ENCODE measurements around the gene IL37. TPM values are rescaled to one million over a fixed set of nuclear protein-coding genes. Genes with fewer than 3 reads are reported as not detected.

Gene IL37
- total and polyA plus RNA-seq, 9 donors = not detected

DNA sequence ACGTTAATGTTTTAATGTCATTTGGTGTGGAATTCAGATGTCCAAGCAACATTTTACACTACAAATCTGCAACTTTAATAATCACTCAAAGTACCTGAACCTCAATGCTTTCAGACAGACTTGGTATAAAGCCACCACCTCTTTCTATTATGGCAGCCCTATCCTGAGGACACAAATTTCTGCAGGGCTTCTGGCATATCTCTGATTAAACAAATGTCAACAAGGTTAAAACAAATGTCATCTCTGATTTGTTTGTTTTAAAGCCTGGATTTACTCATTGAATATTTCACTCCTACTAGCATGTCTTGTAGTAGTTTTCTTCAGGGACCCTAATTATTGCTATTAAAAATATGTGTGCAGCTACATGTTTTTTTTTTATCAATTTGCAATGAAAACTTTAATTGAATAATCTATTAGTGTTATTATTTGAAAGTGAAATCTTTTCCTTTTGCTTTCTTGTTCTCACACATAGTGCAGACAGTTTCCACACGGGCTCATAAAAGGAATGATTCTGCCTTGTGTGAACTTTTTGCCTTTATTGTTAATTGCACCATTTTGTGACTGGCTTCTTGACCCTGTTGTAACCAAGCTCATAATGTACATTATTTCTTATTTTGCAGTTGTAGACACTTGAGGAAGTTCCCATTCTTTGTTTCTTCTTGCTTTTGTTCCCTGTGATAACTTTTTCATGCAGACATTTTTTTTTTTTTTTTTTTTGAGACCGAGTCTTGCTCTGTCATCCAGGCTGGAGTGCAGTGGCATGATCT, 30.1 kb downstream of the IL37 start:
- no CpG with 5 or more reads among the region's 3 CpGs for WGBS (ENCODE audit: insufficient coverage)
- no peak overlapping the region for H3K27ac ChIP-seq (ENCODE audit: low read length)
- peaks cover 13% of the 10 kb centered on the region for H3K9me3 ChIP-seq (replicated peaks; ENCODE audit: control insufficient read depth, low read depth, low read length)
- no peak overlapping the region for H3K4me3 ChIP-seq (ENCODE audit: low read length)
- H3K36me3 ChIP-seq (ENCODE audit: control insufficient read depth, insufficient read depth, low read length) = no peaks in the 10 kb centered on the region
- no peak for DNase-seq
- no peaks in the 10 kb centered on the region for H3K27me3 ChIP-seq (ENCODE audit: control insufficient read depth, insufficient read depth, low read length)
- H3K4me1 ChIP-seq (ENCODE audit: control insufficient read depth, insufficient read depth, low read length) = no peaks in the 10 kb centered on the region

DNA sequence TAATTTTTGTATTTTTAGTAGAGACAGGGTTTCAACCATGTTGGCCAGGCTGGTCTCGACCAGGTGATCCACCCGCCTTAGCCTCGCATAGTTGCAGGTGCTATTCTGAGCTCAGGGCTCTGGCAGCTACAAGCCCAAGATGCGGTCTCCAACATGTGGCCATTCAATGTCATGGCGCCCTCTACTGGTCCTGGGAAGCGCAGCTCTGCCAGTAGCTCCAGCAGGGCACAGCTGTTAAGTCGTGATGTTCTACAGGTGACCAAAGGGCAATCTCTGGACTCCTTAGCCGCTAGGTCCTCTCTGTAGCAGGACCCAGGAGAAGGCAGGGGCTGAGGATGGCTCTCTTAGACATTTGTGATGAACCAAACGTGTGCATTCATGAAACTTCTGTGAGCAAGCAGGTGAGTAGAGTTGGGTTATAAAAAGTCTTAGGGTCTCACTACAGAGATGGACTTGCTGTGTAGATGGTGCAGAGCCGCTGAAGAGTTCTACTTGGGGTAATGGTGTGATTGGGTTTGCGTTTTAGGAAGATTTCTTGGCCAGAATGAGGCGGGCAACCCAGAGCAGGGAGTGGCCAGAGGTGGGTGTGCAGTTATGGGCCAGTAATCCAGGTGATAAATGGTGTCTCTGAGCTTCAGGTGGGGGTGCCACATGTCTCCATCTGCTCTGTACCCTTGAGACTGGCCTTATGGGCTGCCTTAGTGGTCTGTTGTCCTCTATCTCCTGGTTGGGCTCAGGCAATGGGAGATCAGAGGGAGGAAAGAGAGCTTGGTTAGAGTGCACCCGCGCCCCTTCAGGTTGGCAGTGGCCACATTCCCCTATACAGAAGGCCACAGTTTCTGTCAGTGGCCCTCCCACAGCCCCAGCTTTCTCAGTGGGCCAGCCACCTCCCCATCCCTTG, 31.0 kb downstream of the IL37 start:
- DNase-seq = peak; percentile 53
- Histone ChIP-seq H3K4me1 (ENCODE audit: control insufficient read depth, insufficient read depth, low read length) (no peaks in the 10 kb centered on the region), H3K9me3 (replicated peaks; ENCODE audit: control insufficient read depth, low read depth, low read length) (peaks cover 16% of the 10 kb centered on the region), H3K27me3 (ENCODE audit: control insufficient read depth, insufficient read depth, low read length) (no peaks in the 10 kb centered on the region), H3K36me3 (ENCODE audit: control insufficient read depth, insufficient read depth, low read length) (no peaks in the 10 kb centered on the region), H3K27ac (ENCODE audit: low read length) (no peak overlapping the region), H3K4me3 (ENCODE audit: low read length) (no peak overlapping the region)
- 17% methylated on average over 12 of the region's 14 CpGs for WGBS (ENCODE audit: insufficient coverage)

DNA sequence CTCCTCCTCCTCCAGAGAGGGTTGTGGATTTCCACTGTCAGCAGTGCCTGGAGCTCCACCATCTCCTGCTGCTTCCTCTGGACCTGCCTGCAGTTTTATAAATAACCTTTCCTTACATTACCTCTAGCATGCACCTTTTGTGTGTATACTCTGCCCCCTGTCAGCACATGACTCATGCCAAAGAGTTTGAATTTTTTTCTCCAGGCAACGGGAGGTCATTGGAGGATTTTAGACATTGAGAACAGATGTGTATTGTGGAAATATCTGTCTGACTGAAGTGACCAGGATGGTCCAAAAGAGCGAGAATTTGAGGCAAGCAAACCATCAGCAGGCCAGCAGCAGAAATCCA, 31.7 kb downstream of the IL37 start:
- Histone ChIP-seq H3K9me3 (replicated peaks; ENCODE audit: control insufficient read depth, low read depth, low read length) (peaks cover 17% of the 10 kb centered on the region), H3K4me1 (ENCODE audit: control insufficient read depth, insufficient read depth, low read length) (no peaks in the 10 kb centered on the region), H3K27ac (ENCODE audit: low read length) (no peak overlapping the region), H3K4me3 (ENCODE audit: low read length) (no peak overlapping the region), H3K27me3 (ENCODE audit: control insufficient read depth, insufficient read depth, low read length) (no peaks in the 10 kb centered on the region), H3K36me3 (ENCODE audit: control insufficient read depth, insufficient read depth, low read length) (no peaks in the 10 kb centered on the region)
- no peak for DNase-seq
- WGBS (ENCODE audit: insufficient coverage) = 48% methylated on average over 2 of the region's 2 CpGs

DNA sequence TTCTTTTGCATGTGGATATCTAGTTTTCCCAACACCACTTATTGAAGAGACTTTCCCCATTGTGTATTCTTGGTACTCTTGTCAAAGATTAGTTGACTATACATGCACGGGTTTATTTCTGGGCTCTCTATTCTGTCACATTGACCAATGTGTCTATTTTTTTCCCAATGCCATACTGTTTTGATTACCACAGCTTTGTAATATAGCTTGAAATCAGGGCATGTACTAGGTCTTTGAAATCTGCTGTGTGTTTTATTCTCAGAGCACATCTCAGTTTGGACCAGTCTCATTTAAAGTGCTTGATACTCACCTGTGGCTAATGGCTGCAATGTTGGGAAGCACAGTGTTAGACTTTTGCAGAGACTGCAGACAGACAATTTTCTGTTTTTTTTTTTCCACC, 34.0 kb downstream of the IL37 start:
- Histone ChIP-seq H3K27ac (ENCODE audit: low read length) (no peak overlapping the region), H3K9me3 (replicated peaks; ENCODE audit: control insufficient read depth, low read depth, low read length) (peaks cover 17% of the 10 kb centered on the region), H3K27me3 (ENCODE audit: control insufficient read depth, insufficient read depth, low read length) (peaks cover 2% of the 10 kb centered on the region), H3K4me1 (ENCODE audit: control insufficient read depth, insufficient read depth, low read length) (no peaks in the 10 kb centered on the region), H3K4me3 (ENCODE audit: low read length) (no peak overlapping the region), H3K36me3 (ENCODE audit: control insufficient read depth, insufficient read depth, low read length) (no peaks in the 10 kb centered on the region)
- no peak for DNase-seq
- no CpG with 5 or more reads among the region's 1 CpG for WGBS (ENCODE audit: insufficient coverage)

DNA sequence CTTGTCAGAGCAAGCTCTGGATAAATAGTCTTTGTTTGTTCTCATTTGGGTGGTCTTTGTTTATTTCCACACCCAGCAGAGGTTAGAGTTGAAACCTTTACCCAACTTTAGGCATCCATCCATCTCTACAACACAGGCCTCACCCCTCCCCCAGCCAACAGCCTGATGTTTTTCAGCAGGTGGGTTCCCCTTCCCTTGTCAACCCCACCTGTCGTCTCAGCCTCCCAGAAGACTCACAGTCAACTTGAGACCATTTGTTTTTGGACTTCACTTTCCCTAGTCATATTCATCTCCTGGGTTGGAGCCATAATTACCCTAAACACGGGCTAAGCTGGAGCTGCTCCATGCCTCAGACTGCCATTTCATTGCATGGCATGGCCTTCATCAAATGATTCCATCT, 35.1 kb downstream of the IL37 start:
- no peak for DNase-seq
- Histone ChIP-seq H3K27me3 (ENCODE audit: control insufficient read depth, insufficient read depth, low read length) (peaks cover 2% of the 10 kb centered on the region), H3K4me1 (ENCODE audit: control insufficient read depth, insufficient read depth, low read length) (no peaks in the 10 kb centered on the region), H3K4me3 (ENCODE audit: low read length) (no peak overlapping the region), H3K27ac (ENCODE audit: low read length) (no peak overlapping the region), H3K9me3 (replicated peaks; ENCODE audit: control insufficient read depth, low read depth, low read length) (peaks cover 17% of the 10 kb centered on the region), H3K36me3 (ENCODE audit: control insufficient read depth, insufficient read depth, low read length) (no peaks in the 10 kb centered on the region)
- 81% methylated on average over 2 of the region's 2 CpGs for WGBS (ENCODE audit: insufficient coverage)

DNA sequence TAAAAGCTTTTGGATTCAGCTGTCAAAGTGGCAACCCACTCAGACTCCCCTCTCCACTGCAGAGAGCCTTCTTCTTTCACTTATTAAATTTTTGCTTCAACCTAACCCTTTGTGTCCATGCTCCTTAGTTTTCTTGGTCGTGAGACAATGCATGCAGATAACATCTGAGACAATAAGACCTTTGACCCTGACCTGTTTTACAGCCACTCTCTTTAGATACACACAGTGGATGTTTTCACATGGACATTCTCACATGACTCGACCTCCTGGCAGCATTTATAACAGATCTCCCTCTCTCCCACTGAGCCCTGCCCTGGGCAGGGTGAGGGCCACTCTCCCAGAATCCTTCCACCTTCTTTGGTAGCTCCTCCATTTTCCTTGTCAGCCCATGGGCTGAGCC, 36.4 kb downstream of the IL37 start:
- H3K9me3 ChIP-seq (replicated peaks; ENCODE audit: control insufficient read depth, low read depth, low read length) = peaks cover 17% of the 10 kb centered on the region
- H3K4me3 ChIP-seq (ENCODE audit: low read length) = no peak overlapping the region
- 38% methylated on average over 1 of the region's 2 CpGs for WGBS (ENCODE audit: insufficient coverage)
- H3K36me3 ChIP-seq (ENCODE audit: control insufficient read depth, insufficient read depth, low read length) = no peaks in the 10 kb centered on the region
- peaks cover 2% of the 10 kb centered on the region for H3K27me3 ChIP-seq (ENCODE audit: control insufficient read depth, insufficient read depth, low read length)
- no peak overlapping the region for H3K27ac ChIP-seq (ENCODE audit: low read length)
- DNase-seq = no peak
- H3K4me1 ChIP-seq (ENCODE audit: control insufficient read depth, insufficient read depth, low read length) = no peaks in the 10 kb centered on the region

DNA sequence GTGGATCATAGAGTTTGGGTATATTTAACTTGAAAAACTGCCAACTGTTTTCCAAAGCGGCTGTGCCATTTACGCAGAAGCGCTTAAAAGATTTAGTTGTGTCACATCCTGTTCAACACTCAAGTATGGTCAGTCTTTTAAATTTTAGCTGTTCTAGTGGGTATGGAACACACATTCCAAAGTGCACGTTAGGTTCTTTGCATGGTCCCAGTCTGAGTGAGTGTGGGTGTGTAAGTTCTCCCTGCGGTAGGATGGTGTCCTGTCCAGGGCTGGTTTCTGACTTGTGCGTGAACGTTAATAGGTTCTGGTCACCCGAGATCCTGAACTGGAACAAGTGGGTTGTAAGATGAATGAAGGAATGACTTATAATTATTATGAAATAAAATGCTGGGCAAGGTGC, 38.5 kb downstream of the IL37 start:
- Histone ChIP-seq H3K4me3 (ENCODE audit: low read length) (no peak overlapping the region), H3K4me1 (ENCODE audit: control insufficient read depth, insufficient read depth, low read length) (no peaks in the 10 kb centered on the region), H3K27me3 (ENCODE audit: control insufficient read depth, insufficient read depth, low read length) (peaks cover 2% of the 10 kb centered on the region), H3K27ac (ENCODE audit: low read length) (no peak overlapping the region), H3K36me3 (ENCODE audit: control insufficient read depth, insufficient read depth, low read length) (no peaks in the 10 kb centered on the region), H3K9me3 (replicated peaks; ENCODE audit: control insufficient read depth, low read depth, low read length) (peaks cover 17% of the 10 kb centered on the region)
- WGBS (ENCODE audit: insufficient coverage) = 78% methylated on average over 6 of the region's 8 CpGs
- DNase-seq = no peak

DNA sequence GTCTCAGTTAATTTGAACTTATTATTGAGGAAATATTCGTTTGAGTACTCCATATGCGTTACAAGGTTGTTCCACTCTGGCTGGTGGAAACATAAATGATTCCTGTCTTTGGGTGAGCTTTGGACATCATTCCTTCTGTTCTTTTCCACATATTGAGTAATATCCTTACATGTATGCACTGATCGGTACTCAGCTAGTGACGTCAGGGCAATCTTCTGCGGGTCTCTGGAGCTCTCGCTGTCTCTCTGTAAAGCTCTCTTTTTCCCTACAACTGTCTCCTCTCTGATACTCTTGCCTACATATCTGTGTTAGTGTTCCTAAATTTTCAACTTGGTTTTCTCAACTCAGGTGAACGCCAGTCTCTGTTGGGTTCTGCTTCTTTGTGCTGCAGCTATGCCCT, 43.4 kb downstream of the IL37 start:
- Histone ChIP-seq H3K4me3 (ENCODE audit: low read length) (no peak overlapping the region), H3K27me3 (ENCODE audit: control insufficient read depth, insufficient read depth, low read length) (peaks cover 4% of the 10 kb centered on the region), H3K36me3 (ENCODE audit: control insufficient read depth, insufficient read depth, low read length) (no peaks in the 10 kb centered on the region), H3K4me1 (ENCODE audit: control insufficient read depth, insufficient read depth, low read length) (no peaks in the 10 kb centered on the region), H3K27ac (ENCODE audit: low read length) (no peak overlapping the region), H3K9me3 (replicated peaks; ENCODE audit: control insufficient read depth, low read depth, low read length) (no peaks in the 10 kb centered on the region)
- WGBS (ENCODE audit: insufficient coverage) = 93% methylated on average over 5 of the region's 7 CpGs
- DNase-seq = no peak

DNA sequence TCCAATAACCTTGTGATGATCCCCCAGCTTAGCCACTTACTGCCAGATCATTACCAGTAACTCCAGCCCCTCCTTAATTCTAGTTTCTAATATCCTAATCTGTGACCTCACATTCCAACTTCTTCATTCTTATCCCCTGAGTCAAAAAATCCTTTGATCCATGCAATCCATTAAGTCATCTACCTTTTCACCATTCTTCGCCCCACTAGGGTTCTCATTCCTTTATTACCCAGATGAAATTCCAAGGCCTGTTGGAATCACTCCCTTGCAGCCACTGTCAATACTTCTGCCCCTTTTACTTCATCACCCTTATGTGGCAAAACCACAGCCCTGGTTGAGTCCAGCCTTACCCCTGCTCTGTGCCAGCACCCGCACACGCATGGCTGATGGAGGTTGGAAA, 46.5 kb downstream of the IL37 start:
- 100% methylated on average over 3 of the region's 3 CpGs for WGBS (ENCODE audit: insufficient coverage)
- DNase-seq = no peak
- no peak overlapping the region for H3K4me3 ChIP-seq (ENCODE audit: low read length)
- H3K27me3 ChIP-seq (ENCODE audit: control insufficient read depth, insufficient read depth, low read length) = peaks cover 2% of the 10 kb centered on the region
- H3K4me1 ChIP-seq (ENCODE audit: control insufficient read depth, insufficient read depth, low read length) = no peaks in the 10 kb centered on the region
- no peaks in the 10 kb centered on the region for H3K9me3 ChIP-seq (replicated peaks; ENCODE audit: control insufficient read depth, low read depth, low read length)
- no peak overlapping the region for H3K27ac ChIP-seq (ENCODE audit: low read length)
- H3K36me3 ChIP-seq (ENCODE audit: control insufficient read depth, insufficient read depth, low read length) = no peaks in the 10 kb centered on the region

DNA sequence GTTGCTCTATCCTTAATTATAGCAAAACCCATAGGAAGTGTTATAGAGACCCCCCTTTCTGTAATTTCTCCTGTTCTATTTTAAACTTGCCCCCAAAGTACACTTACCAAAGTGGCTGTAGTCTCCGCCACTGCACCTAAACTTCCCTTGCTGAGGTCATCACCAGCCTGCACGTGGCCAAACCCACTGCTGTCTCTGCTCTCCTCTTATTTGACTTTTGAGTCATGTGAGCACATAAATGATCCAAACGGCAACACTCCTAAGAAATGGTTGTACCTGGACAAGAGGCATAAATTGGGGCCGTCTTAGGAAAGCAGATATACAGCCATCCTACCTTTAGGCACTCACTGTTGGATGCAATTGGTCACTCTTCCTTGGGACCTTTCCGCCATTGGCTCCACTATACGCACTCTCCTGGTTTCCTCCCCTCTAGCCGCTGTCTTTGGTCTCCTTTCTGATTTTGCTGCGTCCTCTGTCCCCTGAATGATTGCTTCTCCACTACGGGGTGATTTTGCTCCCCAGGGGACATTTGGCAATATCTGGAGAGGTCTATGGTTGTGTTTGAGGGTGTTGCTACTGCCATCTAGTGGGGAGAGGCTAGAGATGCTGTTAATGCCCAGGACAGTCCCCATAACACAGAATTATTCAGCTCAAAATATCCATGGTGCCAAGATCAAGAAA, 47.6 kb downstream of the IL37 start:
- DNase-seq = peak; percentile 54
- no peaks in the 10 kb centered on the region for H3K4me1 ChIP-seq (ENCODE audit: control insufficient read depth, insufficient read depth, low read length)
- H3K9me3 ChIP-seq (replicated peaks; ENCODE audit: control insufficient read depth, low read depth, low read length) = no peaks in the 10 kb centered on the region
- H3K27me3 ChIP-seq (ENCODE audit: control insufficient read depth, insufficient read depth, low read length) = peaks cover 2% of the 10 kb centered on the region
- no peaks in the 10 kb centered on the region for H3K36me3 ChIP-seq (ENCODE audit: control insufficient read depth, insufficient read depth, low read length)
- WGBS (ENCODE audit: insufficient coverage) = 62% methylated on average over 5 of the region's 9 CpGs
- no peak overlapping the region for H3K27ac ChIP-seq (ENCODE audit: low read length)
- H3K4me3 ChIP-seq (ENCODE audit: low read length) = no peak overlapping the region

All from muscle of leg (tissue), 11 donors.